Stimulated activated naive CD4-positive, alpha-beta T cell (primary cell): ENCODE measurements around the gene HDAC11.
"Not testable (repeated sequence)": the region's sequence is repeated elsewhere in the genome, so short reads cannot be mapped to it uniquely, and the experiment has no call there.

Experiments used
- DNase-seq, 6 experiments: peaks; one replicate each; lab custom pipeline; 2025; lab: John Stamatoyannopoulos, UW

HDAC11 gene

GRCh38 chr3:13507570-13508339, 27.6 kb downstream of the HDAC11 start:
- no peak for DNase-seq

GRCh38 chr3:13508496-13508895, 28.4 kb downstream of the HDAC11 start:
- no peak for DNase-seq

DNA sequence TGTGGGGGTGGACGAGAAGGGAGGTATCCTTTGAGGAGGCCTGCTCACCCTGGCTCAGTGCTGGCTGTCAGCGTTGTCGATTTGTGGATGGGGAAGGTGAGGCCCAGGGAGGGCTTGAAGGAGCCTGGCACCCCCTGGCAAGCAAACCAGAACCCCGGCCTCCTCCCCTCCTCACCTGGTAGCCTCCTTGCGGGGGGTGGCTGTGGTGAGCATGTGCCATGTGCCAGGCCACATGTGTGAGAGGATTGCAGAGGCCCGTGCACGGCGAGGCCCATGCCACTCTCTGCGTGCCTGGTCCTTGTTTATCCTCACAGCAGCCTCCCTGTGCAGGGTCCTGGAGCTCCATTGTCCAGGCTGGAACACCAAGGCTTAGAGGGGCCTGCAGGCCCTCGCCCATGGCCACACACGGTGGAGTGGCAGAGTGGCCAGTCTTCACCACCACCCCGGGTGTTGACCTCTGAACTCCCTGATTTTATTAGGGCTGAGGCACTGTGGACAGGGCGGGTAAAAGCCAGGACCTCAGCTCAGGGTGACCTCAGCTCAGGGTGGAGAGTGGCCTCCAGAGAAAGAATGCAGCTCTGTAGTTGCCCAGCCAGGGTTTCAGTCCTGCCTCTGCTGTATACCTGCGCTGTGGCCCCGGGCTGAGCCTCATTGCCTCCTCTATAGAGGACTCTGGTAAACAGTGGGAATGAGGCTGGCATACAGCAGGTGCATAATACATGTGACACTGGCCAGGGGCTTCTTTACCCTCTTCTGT, 29.1 kb downstream of the HDAC11 start:
- no peak for DNase-seq

GRCh38 chr3:13509816-13510192, 29.7 kb downstream of the HDAC11 start:
- no peak for DNase-seq

GRCh38 chr3:13512451-13512850, 32.3 kb downstream of the HDAC11 start:
- no peak for DNase-seq

- no peak for DNase-seq
Measured at GRCh38 chr3:13513051-13513912, 33.2 kb downstream of the HDAC11 start.

GRCh38 chr3:13513913-13514517, 33.9 kb downstream of the HDAC11 start:
- DNase-seq, result no peak

- DNase-seq, result no peak
Measured at GRCh38 chr3:13514639-13515435, 34.7 kb downstream of the HDAC11 start.

DNA sequence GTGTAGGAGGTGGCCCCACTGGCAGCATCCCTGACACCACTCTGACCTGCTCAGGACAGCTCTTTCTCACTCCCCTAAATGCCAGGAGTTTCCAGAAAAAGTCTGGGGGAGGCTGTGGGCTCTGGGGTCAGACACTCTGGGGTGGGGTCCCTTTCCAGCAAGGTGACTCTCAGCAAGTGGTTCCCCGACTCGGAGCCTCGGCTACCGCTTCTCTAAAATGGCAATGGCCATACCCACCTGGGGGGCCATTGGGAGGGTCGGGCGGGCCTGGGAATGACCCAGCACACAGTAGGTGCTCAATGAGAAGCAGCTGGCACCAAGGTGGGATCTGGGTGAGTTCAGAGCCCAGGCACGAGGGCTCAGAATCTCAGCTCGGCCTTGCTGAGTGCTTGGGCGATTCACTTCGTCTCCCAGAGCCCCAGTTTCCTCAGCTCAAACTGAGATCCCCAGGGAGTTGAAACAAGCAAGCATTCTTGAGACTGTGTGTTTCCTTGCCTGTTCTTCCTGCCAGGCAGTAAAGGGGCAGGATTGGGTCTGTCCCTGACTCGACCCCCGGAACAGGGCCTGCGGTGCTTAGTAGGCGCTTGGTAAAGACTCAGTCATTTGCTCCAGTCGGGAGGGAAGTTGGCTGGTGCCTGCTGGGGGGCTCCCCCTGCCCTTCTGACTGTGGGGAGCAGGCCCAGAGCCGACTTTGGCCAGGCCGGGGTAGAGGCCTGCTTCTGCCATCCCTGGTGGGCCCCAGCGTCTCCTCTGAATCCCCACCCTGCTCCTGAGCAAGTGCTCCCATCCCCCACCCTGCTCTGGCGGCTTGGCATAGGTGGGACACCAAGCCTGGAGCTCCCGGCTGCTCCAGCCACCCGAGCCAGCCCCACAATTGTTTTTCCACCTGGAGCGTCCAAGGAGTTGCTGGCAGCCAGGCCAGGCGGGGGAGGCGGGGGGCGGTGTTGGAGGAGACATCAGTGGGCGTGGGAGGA, 36.0 kb downstream of the HDAC11 start:
- no peak for DNase-seq

GRCh38 chr3:13516760-13517135, 36.6 kb downstream of the HDAC11 start:
- no peak for DNase-seq

- no peak for DNase-seq
Measured at GRCh38 chr3:13517253-13517977, 37.3 kb downstream of the HDAC11 start.

DNA sequence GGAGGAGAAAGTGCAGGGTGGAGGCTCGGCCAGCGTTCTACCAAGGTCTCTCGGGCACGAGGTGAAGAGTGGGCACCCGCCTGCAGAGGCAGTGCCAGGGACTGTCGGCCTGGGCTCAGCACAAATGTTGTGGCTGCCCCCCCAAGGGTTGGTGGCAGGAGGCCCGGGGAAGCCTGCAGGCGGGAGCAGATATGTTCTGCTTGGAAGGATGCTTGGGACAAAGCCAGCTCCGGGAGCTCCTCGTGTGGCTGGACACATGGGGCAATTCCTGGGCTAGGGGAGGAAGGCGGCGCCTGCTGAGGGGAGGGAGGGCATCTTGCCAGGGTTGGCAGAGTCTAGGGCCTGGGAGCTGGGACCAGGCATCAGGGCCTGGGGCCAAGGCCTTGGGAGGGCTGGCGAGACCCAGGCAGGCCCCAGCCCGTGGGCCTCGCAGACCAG, 38.4 kb downstream of the HDAC11 start:
- no peak for DNase-seq

DNA sequence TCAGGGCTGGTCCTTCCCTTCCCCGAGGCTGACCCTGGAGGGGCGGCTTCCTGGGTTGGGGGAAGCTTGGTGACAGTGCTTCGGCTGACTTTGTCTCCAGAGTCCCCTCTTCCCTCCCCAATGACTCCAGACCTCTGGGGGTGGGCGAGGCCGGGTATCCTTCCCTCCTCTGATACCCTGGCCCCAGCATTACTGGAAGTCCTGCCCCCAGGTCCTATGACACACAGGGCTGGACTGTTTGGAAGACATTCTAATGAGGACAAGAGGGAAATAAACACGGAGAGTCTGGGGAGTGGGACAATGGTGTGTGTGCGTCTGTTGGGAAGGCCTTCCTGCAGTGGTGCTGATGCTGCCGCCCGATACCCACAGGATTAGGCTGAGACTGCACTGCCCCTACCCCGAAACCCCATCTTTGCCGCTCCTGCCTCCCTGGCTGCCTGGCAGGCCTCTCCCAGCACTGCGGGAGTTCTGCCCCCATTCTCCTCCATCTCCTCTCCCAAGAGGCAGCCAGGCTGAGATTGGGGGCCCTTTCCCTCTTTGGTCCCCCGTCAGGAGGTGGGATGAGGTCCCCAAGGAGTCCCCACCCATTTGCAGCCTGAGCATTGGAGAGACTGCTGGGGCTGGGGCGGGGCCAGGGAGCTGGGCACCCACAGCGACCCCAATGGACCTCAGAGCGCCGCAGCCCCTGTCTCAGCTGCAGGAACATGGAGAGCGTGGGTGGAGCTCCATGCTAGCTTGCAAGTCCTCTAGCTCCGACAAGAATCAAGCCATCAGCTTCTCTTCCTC, 39.1 kb downstream of the HDAC11 start:
- no peak for DNase-seq

- no peak for DNase-seq
Measured at GRCh38 chr3:13520326-13520880, 40.3 kb downstream of the HDAC11 start.

- DNase-seq, result no peak
Measured at GRCh38 chr3:13521309-13521708, 41.2 kb downstream of the HDAC11 start.

GRCh38 chr3:13521749-13522148, 41.6 kb downstream of the HDAC11 start:
- DNase-seq, result not testable (repeated sequence)

GRCh38 chr3:13522236-13522635, 42.1 kb downstream of the HDAC11 start:
- DNase-seq, result no peak

DNA sequence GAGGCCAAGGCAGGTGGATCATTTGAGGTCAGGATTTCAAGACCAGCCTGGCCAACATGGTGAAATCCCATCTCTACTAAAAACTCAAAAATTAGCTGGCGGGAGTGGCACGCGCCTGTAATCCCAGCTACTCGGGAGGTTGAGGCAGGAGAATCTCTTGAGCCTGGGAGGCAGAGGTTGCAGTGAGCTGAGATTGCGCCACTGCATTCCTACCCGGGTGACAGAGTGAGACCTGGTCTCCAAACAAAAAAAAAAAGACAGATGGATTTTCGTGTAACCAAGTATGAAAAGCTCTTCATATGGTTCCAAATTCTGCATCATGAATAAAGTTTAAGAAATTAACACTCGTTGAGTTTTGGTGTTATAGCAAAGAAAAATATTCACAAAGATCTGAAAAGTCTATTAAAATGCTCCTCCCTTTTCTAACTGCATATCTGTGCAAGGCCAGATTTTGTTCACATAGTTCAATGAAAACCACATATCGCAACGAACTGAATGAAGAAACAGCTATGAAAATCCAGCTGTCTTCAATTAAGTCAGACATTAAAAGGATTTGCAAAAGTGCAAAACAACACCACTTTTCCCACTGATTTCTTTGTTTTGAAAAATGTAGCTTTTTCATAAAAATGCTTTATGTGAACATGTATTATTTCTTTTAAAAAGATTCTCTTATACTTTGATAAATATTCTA, 45.0 kb downstream of the HDAC11 start:
- no peak for DNase-seq
